HUDEP-2 (cell line): ENCODE results near the gene TPD52L1.
"Not testable (repeated sequence)": the region's sequence is repeated elsewhere in the genome, so short reads cannot be mapped to it uniquely, and the experiment has no call there.

Experiments
- DNase-seq, 76 experiments: peaks; one replicate each; lab custom pipeline; 2025; ENCODE audit not compliant: unreplicated experiment in 76 of 76; lab: John Stamatoyannopoulos, UW

The TPD52L1 gene

DNA sequence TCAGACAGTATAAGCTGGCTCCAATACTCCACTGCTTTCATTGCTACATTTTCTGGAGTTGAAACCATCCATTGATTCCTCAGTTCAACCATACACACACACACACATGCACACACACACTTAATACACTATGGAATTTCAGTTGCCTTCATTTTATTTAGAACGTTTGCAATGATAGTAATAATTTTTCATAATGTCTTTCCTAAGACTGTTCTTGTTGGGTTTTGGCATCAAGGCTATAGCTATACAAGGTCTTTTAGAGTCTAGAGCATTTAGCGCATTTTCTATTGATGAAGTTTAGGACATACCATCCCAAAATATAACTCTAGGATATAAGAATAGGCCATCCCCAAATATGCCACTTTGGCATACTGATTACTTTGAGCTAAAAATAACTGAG, 15.5 kb upstream of the TPD52L1 start:
- DNase-seq, result no peak

DNA sequence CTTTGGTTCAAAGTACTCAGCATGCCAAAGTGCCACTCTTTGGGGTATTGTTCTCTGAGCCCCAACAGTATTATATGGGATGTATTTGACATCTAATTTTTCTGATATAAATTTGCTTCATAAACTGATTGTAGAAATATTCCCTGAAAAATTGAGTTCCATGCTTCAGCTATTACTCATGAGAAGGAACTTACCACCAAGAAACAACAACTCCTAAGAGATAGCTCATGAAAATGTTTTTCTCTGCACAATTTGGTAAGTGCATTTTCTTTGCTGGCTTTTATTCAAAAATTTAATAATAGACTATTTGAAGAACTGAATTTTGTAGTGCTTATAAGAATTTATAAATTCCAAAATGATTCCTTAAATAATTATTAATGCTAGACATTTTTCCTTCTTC, 12.8 kb upstream of the TPD52L1 start:
- no peak for DNase-seq

DNA sequence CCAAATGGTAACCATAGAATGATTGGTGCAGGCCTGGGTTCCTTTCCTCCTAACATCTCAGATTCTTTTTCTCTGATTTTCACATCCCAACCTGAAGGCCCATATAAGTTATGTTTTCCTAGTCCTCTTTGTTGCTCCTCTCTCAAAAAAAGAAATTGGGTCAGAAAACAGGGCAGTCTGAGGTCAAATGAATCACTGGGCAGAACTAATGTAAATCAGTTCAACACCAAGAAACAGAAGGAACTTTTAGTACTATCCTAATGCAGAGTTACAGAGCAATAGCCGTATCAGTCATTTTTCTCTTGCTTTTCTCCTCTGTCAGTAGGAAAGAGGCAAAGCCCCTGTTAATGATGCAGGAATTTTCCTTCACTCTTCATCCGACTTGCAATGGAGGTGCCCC, 11.0 kb upstream of the TPD52L1 start:
- no peak for DNase-seq

GRCh38 chr6:125144822-125145221, 8.8 kb upstream of the TPD52L1 start:
- DNase-seq, result no peak

GRCh38 chr6:125149256-125150144, 4.1 kb upstream of the TPD52L1 start:
- DNase-seq, result no peak

- no peak for DNase-seq
These were observed 1.9 kb upstream of the TPD52L1 start for GRCh38 chr6:125151700-125152099.

DNA sequence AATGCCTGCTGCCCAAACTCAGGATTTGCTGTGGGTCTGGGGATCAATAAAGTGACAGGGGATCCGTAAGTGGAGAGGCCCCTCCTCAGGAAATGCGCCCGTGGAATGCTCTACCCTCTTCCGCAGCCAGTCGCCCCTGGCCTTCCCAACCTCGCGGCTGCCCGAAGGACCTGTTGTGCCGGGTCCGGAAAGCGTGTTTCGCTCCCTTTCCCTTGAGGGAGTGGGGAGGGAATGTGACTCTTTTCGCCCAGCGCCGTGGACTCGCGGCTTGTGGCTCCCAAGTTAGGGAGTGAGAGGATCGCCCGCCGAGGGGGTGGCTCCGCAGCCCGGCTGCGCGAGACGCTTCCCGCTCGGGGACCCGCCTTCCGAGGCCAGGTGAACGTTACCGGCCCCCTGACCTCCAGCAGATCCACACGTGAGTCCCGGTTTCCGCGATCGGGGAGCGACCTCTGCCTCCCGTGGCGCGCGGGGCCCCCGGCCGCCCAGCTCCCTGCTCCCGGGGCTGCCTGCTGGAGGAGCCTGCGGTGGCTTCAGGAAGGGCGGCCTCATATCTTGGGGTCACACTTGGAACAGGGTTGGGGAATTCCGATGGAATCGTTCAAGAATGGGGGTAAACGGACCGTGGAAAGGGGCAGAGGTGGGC, 666 bp downstream of the TPD52L1 start:
- peak in 1 of 76 experiments; percentile 8 for DNase-seq

DNA sequence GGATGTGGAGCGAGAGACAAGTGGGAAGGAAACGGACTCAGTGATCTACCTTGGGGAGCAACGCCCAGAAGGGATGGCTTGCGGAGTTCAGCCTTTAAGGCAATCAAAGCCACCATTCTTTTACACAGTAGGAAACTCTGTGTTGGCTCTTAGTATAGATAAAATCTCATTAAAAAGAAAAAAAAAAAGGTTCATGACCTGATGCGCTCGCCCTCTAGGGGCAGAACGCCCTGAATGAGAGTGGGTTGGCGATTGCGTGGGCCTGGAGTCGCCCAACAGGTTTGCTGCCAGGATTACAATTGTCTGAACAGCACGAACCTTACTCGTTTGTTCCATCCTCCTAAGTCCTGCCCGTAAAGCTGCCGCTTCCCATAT, 1.2 kb downstream of the TPD52L1 start:
- peak in 53 of 76 experiments; percentile 3 to 56 (median 23) for DNase-seq

DNA sequence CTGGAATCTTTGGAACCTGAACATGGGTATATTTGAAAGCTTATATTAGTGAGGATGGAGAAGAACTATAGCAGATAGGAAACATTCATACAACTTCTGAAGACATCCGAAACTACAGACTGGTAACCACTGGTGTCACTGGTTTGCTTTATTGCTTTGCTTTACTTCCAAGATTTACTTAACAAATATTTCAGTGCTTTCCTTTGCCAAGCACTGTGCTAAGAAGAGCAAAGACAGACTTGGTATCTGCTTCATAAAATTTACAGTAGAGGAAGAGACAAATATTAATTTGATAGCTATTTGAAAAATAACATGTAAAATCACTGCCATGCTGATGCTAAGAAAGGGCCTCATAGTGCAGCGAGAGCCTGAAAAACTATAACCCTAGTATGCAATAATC, 1.8 kb downstream of the TPD52L1 start:
- DNase-seq, result no peak

- DNase-seq, result no peak
These were observed 2.9 kb downstream of the TPD52L1 start for GRCh38 chr6:125156496-125156895.

DNA sequence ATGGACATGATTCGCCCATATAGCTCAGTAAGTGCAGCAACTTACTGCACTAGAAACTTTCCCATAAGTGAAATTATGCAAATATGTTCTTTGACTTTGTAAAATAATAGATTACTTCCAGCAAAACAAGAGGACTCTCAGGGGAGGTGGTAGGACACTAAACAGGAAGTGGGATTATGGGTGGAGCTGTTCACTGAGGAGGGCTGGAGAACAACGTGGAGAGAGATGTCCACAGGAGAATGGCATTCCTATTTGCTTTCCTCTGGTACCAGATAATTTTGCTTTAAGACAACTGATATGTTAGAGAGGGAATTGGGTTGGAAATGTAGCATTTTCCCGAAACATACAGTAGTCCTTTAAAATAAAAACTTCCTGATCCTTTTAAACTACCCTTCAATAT, 3.7 kb downstream of the TPD52L1 start:
- no peak for DNase-seq

- no peak for DNase-seq
These were observed 4.2 kb downstream of the TPD52L1 start for GRCh38 chr6:125157725-125158124.

DNA sequence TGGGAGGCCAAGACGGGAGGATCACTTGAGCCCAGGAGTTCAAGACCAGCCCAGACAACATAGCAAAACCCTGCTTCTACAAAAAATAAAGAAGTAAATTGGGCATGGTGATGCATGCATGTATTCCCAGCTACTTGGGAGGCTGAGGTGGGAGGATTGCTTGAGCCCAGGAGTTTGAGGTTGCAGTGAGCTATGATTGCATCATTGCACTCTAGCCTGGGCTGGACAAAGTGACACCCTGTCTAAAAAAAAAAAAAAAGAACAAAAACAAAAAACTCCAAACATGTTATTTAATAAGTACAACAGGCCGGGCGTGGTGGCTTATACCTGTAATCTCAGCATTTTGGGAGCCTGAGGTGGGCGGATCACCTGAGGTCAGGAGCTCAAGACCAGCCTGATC, 9.8 kb downstream of the TPD52L1 start:
- DNase-seq, result not testable (repeated sequence)

- no peak for DNase-seq
These were observed 10.2 kb downstream of the TPD52L1 start for GRCh38 chr6:125163811-125164210.

- DNase-seq, result no peak
These were observed 11.1 kb downstream of the TPD52L1 start for GRCh38 chr6:125164696-125165095.

DNA sequence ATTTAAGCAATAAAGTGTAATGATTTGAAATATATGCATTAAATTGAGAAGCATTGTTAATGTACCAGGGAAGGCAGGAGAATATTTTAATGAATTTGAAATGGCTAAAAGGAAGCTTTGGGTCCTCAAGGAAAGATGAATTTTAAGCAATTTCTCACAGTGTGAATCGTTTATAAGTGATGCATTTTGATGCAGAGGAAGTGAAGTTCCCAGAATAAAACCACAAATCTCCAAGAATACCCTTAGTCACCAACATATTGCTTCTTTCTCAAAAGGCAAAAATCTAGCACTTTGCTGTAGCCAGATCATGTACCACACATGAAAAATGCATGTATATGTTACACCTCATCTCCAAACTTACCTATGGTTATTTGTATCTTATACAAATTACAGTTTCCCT, 11.7 kb downstream of the TPD52L1 start:
- DNase-seq, result no peak

DNA sequence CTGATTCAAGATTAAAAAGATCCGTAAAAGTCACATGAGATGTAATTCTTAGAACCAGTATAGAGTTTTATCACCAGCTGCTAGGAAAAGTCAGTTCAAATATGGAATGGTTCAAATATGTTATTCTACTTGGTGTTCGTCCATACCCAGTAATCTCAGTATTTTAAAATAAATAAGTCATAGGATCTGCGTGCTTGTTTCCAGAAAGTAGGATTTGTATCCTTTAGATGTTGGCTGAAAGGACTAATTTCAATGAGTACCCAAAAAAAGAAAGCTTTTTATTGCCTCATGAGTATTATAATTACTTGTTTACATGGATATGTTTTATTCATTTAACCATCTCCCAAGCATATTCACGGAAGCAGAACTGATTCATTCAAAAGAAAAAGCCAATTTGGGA, 12.2 kb downstream of the TPD52L1 start:
- DNase-seq, result no peak

DNA sequence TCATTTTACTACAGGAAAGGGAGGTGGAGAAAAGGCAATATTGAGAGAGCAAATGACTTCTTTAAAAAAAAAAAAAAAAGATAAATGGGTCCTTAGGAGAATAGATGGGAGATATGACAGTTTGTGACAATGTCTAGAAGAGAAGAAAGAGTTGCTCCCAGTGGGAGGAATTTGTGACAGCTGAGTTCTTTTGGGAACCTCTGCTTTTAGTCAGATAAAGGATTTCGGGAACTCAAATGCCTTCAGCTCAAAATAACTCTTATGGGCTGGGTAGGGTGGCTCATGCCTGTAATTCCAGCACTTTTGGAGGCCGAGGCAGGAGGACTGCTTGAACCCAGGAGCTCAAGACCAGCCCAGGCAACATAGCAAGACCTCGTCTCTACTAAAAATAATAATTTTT, 13.1 kb downstream of the TPD52L1 start:
- no peak for DNase-seq

DNA sequence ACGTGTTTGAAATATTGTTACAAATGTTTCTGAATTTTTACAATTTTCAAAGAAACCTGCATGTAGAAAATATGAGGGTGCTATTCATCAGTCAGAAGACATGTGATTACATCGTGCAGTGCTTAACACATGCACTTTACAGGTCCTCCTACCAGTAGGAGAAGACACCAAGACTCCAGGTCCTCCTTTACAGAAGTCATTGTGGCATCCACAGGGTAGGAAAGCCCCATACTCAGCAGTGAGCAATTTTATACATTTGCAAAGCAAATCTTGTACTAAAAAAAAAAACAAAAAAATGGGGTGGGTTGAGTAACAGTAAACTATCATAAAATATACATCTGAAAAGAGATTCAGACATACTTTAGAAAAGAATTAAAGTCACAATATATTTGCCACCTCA, 14.0 kb downstream of the TPD52L1 start:
- DNase-seq, result no peak

GRCh38 chr6:125169058-125169457, 15.5 kb downstream of the TPD52L1 start:
- no peak for DNase-seq

- no peak for DNase-seq
These were observed 15.9 kb downstream of the TPD52L1 start for GRCh38 chr6:125169522-125169921.

GRCh38 chr6:125170376-125170775, 16.8 kb downstream of the TPD52L1 start:
- DNase-seq, result no peak
